GM12801 (cell line): ENCODE data around the gene GLDC.

Experiments used
- TF ChIP-seq, protein P1 (sequence below): IDR thresholded peaks from one replicate; pipeline ENCODE4 v1.5.1; 2011; ENCODE audit warnings: control low read depth; ENCODE audit not compliant: insufficient read length; ENCODE audit errors: extremely low read depth

The GLDC gene

DNA sequence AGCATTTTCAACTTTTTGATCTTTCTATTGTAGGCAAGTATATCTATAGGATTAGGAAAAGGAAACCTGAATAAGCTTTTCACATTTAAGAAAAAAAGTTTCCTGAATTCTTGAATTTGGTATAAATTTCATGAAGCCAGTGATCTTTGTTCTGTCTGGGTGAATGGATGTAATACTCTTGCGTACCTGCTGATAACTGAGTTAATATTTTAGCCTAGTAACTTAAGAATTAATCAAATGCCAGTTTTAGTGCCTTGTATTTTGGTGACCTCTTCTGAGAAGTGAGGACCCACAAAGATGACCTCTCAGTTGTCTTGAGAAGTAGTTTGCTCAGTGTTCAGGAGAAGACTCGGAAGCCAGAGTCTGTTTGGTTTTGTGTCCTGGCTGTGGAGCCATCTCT lies 154.7 kb downstream of the GLDC start:
- TF ChIP-seq, protein P1, sequence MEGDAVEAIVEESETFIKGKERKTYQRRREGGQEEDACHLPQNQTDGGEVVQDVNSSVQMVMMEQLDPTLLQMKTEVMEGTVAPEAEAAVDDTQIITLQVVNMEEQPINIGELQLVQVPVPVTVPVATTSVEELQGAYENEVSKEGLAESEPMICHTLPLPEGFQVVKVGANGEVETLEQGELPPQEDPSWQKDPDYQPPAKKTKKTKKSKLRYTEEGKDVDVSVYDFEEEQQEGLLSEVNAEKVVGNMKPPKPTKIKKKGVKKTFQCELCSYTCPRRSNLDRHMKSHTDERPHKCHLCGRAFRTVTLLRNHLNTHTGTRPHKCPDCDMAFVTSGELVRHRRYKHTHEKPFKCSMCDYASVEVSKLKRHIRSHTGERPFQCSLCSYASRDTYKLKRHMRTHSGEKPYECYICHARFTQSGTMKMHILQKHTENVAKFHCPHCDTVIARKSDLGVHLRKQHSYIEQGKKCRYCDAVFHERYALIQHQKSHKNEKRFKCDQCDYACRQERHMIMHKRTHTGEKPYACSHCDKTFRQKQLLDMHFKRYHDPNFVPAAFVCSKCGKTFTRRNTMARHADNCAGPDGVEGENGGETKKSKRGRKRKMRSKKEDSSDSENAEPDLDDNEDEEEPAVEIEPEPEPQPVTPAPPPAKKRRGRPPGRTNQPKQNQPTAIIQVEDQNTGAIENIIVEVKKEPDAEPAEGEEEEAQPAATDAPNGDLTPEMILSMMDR: no peak

DNA sequence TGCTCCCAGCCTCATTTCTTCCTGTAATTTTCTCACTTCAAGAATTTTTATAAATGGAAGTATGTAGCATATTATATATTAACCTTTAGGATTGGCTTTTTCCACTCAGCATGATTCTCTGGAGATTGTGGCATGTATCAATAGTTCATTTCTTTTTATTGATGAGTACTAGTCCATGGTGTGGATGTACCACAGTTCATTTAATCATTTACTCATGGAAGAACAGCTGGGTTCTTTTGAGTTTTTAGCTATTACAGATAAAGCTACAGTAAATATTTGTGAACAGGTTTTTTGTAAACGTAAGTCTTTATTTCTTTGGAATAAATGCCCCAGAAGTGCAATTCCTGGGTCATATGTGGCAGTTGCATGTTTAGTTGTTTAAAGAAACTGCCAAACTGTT lies 156.4 kb downstream of the GLDC start:
- TF ChIP-seq, protein P1: no peak

DNA sequence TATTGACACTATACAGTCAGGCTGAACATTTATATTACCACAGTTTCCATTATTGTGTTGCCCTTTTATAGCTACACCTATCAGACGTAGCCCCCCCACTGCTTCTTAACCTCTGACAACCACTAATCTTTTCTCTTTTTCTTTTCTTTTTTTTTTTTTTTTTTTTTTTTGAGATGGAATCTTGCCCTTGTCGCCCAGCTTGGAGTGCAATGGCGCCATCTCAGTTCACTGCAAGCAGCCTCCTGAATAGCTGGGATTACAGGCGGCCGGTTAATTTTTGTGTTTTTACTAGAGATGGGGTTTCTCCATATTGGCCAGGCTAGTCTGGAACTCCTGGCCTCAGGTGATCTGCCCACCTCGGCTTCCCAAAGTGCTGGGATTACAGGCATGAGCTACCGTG lies 157.1 kb downstream of the GLDC start:
- TF ChIP-seq, protein P1: no peak

DNA sequence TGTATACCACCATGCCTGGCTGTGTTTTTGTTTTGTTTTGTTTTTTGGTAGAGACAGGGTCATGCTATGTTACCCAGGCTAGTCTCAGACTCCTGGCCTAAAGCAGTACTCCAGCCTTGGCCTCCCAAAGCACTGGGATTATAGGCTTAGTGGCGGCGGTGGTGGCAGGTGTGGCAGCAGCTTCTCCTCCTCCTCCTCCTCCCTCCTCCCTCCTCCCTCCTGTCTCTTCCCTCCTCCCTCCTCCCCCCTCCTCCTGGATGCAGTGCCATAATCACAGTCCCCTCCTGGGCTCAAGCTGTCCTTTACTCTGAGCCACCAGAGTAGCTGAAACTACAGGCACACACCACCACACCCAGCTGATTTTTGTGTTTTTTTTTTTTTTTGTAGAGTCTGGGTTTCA lies 161.3 kb downstream of the GLDC start:
- TF ChIP-seq, protein P1: no peak
